Fibroblast of the aortic adventitia (primary cell): ENCODE measurements around the gene RCVRN. TPM values are rescaled to one million over a fixed set of nuclear protein-coding genes. Genes with fewer than 3 reads are reported as not detected.
"Not testable (repeated sequence)": the region's sequence is repeated elsewhere in the genome, so short reads cannot be mapped to it uniquely, and the experiment has no call there.

Source experiments
- DNase-seq: peaks from one replicate; pipeline ENCODE4 v3.0.0-alpha.2; 2010; ENCODE audit warnings: low read depth
- H3K4me3 ChIP-seq: 2 replicates; pipeline ENCODE4 v1.5.1; 2011; ENCODE audit warnings: low read depth, mild to moderate bottlenecking, control low read depth, low read length, moderate library complexity
- total RNA-seq: library from RNA; depleted of rRNA; stranded (reverse); fragments of >200 nt; gene quantifications from 2 replicates; pipeline ENCODE4 v1.2.3, GENCODE V29; 2012; ENCODE audit warnings: low replicate concordance
- TF ChIP-seq, protein P1 (sequence below): IDR thresholded peaks from 2 replicates; pipeline ENCODE4 v1.5.1; 2011; ENCODE audit warnings: mild to moderate bottlenecking, low read length, control low read depth, inconsistent platforms; ENCODE audit not compliant: insufficient read depth

RCVRN gene
- total RNA-seq, 1 donor, result not detected

DNA sequence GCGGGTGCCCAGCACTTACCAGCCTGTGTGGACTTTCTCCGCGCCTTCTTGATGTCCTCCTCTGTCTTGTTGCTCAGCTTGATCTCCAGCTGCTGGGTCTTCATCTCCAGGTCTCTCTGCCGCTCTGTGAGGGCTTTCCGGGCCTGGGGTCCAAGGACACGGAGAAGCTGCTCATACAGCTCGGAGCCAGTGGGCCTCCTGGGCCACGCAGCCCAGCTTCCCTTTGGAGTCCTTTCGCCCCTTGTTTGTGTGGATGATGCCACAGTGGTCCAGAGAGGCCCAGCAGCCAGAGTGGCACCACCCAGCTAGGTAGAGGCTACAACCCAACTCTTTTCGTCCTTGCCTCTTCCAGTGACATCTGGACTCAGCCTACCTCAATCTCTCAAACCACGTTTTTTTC lies 20.4 kb upstream of the RCVRN start:
- H3K4me3 ChIP-seq, result no peak overlapping the region
- no peak for DNase-seq
- TF ChIP-seq, protein P1, sequence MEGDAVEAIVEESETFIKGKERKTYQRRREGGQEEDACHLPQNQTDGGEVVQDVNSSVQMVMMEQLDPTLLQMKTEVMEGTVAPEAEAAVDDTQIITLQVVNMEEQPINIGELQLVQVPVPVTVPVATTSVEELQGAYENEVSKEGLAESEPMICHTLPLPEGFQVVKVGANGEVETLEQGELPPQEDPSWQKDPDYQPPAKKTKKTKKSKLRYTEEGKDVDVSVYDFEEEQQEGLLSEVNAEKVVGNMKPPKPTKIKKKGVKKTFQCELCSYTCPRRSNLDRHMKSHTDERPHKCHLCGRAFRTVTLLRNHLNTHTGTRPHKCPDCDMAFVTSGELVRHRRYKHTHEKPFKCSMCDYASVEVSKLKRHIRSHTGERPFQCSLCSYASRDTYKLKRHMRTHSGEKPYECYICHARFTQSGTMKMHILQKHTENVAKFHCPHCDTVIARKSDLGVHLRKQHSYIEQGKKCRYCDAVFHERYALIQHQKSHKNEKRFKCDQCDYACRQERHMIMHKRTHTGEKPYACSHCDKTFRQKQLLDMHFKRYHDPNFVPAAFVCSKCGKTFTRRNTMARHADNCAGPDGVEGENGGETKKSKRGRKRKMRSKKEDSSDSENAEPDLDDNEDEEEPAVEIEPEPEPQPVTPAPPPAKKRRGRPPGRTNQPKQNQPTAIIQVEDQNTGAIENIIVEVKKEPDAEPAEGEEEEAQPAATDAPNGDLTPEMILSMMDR, result no peak

DNA sequence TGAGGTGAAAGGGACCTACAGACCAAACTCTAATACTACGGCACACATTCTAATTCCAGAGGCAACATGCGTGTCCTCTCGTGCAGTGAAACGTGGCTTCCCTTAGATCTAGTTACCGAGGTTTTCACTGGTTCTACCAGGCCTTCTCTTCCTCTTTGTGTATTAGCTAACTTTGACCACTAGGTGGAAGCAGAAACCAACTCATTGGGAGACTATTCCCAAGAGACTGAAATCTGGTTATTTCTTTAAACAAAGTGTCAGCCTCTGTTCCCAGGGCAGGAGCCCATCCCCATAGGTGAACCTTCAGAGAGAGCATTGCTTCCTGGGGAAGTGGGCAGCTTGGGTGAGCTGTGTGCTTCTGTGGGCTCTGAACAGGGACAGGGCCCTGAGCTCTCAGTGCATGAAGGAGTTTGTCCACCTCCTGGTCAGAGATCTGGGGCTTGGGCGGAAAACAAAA lies 19.7 kb upstream of the RCVRN start:
- TF ChIP-seq, protein P1, result peak; percentile 78
- H3K4me3 ChIP-seq, result no peak overlapping the region
- DNase-seq, result peak; percentile 78

- H3K4me3 ChIP-seq, result no peak overlapping the region
- TF ChIP-seq, protein P1, result no peak
- DNase-seq, result no peak
Observed at GRCh38 chr17:9922012-9922848, 17.2 kb upstream of the RCVRN start.

GRCh38 chr17:9921216-9921615 lies 16.1 kb upstream of the RCVRN start:
- not testable (repeated sequence) for DNase-seq, H3K4me3 ChIP-seq

DNA sequence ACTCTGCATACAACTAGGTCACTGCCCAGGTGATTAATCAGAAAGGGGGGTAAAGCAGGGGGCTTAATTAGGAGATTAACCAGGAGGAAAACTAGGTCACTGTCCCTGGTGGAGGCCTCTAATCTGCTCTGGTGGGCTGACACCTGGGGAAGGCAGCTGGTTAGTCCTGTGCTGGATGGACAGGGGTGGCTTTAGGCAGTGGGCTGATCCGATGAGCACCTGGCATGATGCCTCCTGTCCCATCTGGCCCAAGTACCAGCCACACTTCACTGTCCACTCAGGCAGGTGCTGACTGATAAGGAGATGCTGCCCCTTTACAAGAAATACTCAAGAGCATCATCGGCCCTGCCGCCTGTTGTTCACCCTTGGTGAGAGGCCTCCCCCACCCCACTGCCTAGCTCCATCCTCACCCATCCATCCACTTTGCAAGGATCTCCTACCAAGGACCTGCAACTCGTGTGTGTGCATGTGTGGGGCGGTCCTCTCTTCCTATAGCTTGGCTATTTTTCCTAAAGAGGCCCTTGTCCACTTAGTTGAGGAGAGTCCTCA lies 13.8 kb upstream of the RCVRN start:
- DNase-seq, result no peak
- no peak overlapping the region for H3K4me3 ChIP-seq
- TF ChIP-seq, protein P1, result no peak

- no peak for DNase-seq
- TF ChIP-seq, protein P1, result no peak
- H3K4me3 ChIP-seq, result no peak overlapping the region
Observed at GRCh38 chr17:9918352-9918751, 13.3 kb upstream of the RCVRN start.

GRCh38 chr17:9917801-9918200 lies 12.7 kb upstream of the RCVRN start:
- TF ChIP-seq, protein P1, result no peak
- no peak overlapping the region for H3K4me3 ChIP-seq
- DNase-seq, result no peak
